D721Med (cell line): ENCODE data around the gene DMBX1.

Source experiments
- DNase-seq: peaks from one replicate; pipeline ENCODE4 v3.0.0; 2011; ENCODE audit warnings: low spot score; ENCODE audit not compliant: insufficient read length
- FAIRE-seq: peaks from 2 replicates; lab custom pipeline; 2011; peaks lifted over from hg19 to GRCh38; lab: Jason Lieb, UNC
- TF ChIP-seq, protein P1 (sequence below): IDR thresholded peaks from 2 replicates; pipeline ENCODE4 v1.5.1; 2012; ENCODE audit warnings: mild to moderate bottlenecking, control low read depth; ENCODE audit not compliant: insufficient read depth; ENCODE audit errors: missing control alignments

DMBX1 gene

DNA sequence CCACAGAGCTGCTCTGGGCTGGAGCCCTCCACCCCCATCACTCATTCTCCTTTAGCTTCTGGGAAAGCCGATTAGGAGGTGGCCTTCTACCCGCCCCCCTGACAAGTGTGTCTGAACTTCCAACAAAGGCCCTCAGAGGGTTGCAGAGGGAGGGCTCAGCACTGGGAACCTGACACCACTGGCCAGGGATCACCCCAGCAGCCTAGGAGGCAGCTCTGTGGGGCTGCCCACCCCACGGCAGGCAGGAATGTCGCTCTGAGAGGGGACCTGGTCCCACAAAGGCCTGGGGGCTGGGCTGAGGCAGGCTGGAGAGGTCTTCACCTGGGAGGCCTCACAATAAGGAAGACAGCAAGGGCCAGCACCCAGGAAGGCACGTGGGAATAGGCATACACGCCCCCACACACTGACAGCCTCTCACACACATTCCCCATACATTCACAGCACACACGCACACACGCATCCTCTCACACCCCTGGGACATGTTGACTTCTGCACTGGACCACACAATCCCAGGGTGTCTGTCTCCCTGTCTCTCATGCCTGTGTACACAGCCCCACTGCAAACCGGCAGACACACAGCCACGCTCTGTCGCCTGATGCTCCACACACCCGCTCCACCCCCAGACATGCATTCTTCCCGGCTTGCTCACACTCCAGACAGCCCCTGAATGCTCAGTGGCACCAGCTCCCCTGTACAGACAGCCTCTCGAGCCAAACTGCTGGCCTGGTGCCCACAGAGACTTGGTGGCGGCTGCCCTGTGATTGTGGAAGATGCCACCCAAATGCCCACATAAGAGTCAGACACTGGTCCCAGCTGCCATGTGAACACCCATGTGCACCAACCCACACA, 30.7 kb downstream of the DMBX1 start:
- FAIRE-seq = no peak
- DNase-seq = no peak
- TF ChIP-seq, protein P1, sequence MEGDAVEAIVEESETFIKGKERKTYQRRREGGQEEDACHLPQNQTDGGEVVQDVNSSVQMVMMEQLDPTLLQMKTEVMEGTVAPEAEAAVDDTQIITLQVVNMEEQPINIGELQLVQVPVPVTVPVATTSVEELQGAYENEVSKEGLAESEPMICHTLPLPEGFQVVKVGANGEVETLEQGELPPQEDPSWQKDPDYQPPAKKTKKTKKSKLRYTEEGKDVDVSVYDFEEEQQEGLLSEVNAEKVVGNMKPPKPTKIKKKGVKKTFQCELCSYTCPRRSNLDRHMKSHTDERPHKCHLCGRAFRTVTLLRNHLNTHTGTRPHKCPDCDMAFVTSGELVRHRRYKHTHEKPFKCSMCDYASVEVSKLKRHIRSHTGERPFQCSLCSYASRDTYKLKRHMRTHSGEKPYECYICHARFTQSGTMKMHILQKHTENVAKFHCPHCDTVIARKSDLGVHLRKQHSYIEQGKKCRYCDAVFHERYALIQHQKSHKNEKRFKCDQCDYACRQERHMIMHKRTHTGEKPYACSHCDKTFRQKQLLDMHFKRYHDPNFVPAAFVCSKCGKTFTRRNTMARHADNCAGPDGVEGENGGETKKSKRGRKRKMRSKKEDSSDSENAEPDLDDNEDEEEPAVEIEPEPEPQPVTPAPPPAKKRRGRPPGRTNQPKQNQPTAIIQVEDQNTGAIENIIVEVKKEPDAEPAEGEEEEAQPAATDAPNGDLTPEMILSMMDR = no peak

DNA sequence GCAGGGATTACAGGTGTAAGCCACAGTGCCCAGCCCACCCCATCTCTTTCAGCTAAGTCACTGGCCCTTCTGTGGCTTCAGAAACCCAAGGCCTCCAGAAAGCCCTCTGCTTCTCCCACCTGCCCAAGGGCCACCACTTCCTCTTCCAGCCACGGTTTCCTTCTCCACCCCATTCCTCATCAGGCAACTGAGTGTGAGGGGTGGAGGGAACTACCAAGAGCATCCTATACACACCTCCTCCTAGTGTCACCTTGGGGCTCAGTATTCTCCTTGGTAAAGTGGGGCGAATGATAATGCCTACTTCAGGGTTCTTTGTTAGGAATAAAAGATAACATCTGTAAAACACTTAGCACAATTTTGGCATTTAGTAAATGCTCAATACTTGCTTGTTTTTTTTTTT, 31.8 kb downstream of the DMBX1 start:
- DNase-seq = no peak
- TF ChIP-seq, protein P1 = no peak
- FAIRE-seq = no peak

DNA sequence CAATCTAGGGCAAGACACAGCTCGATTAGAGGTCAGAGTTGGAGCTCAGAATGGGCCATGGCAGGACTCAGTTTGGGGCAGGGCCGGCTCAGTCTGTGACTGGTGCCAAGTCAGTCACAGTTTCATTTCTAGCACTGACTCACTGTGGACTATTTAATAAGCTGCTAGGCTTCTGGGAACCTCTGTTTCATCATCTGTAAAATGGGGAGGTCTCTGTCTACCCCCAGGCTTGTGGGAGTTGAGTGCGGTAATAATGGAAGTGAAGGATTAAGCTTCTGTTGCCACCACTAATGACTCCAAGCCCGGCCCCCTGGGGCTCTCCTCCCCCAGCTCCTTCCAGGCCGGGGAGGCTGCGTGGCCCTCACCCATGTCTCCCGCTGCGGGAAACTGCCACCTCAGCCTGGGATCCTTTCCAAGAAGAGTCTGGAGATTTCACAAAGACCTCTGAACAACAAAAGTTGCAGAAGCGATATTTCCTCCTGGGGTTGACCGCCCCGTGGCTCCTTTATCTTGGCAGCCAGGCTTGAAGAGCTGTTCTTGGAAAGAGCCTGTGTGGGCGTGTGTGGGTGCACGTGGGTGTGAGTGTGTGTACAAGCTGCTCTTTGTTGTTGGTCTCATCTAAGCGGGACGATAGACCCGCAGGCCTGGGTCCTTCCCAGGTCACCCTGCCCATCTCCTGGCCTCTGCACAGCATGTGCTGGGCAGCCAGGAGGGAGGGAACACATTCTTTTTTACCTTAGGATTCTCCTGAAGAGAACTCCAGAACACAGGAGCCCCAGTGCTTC, 32.7 kb downstream of the DMBX1 start:
- FAIRE-seq (no peak), DNase-seq (no peak)

DNA sequence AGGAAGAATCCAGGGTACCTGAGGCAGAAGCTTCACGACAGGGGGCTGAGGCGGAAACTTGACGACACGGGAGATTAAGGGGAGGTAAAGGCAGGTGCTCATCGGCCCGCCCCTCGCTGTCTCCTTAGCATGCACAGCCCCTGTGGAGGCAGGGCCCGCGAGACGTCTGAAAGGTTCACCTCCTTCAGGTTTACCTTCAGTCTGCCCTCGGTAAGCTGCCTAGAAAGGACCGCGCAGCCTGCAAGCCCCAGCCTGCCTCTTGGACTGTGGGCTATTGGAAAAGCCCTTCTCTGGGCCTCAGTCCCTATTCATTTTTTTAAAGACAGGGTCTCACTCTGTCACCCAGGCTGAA, 33.3 kb downstream of the DMBX1 start:
- no peak for FAIRE-seq
- TF ChIP-seq, protein P1 = no peak
- DNase-seq = no peak

More for the DNA sequence above, 32.7 kb downstream of the DMBX1 start:
- TF ChIP-seq, protein P1 = no peak

DNA sequence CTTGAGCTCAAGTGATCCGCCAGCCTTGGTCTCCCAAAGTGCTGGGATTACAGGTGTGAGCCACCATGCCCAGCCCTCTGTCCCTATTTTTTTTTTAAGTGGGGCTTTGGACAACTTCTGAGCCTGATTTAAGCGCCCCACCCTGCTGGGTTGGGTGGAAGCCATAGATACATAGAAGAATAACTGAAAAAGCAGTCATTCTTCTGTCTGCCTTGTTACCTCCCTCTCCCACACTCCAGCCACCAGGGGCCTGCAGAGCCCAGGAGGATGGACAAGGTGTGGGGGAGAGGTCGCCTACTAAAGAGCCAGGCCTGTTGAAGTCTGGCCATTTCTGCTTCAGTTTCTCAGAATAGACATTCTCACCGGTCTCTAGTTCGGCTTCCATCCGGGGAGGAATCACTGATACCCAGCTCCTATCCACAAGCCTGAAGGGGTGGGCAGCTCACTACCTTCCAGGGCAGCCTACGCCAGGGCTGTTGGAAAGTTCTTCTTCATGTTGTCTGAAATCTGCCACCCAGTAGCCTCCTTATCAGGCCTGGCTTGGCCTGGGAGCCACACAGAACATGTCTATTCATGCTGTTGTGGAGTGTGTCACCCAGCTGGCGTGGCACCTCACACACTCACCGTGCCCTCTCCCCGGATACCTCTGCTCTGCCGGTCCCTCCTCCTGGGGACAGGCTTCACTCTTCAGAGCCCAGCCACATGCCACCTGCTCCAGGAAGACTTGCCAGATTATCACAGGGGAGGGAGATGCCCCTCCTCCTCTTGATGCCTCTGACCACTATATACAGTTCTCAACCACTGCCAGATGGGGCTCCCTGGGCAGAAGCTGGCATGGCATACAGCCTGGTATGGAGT, 34.1 kb downstream of the DMBX1 start:
- DNase-seq (no peak), FAIRE-seq (no peak)
- TF ChIP-seq, protein P1 = no peak

DNA sequence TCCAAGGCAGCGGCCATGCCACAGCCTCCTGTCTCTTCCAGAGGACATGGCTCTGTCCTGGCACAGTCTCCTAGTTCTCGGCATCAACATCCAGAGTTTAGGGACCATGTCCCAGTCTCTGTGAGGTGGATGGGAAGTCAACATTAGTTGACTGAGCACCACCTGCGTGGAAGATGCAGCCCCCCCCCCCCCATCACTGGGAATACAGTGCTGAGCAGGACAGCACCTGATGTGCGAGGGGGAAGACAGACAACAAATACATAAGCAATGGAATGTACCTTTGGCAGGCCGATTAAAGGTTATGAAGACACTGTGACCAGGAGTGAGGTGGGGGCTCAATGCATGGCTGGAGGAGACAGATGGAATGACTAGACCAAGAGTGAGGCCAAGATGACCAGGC, 35.2 kb downstream of the DMBX1 start:
- DNase-seq (no peak), FAIRE-seq (no peak)
- TF ChIP-seq, protein P1 = no peak
